ENCODE measurements around the gene GALNT15. TPM values are rescaled to one million over a fixed set of nuclear protein-coding genes. Genes with fewer than 3 reads are reported as not detected.

GALNT15 gene
- polyA plus RNA-seq, 1 of the 3 experiments (the other 2 are of a cell fraction), result 4.7 TPM

DNA sequence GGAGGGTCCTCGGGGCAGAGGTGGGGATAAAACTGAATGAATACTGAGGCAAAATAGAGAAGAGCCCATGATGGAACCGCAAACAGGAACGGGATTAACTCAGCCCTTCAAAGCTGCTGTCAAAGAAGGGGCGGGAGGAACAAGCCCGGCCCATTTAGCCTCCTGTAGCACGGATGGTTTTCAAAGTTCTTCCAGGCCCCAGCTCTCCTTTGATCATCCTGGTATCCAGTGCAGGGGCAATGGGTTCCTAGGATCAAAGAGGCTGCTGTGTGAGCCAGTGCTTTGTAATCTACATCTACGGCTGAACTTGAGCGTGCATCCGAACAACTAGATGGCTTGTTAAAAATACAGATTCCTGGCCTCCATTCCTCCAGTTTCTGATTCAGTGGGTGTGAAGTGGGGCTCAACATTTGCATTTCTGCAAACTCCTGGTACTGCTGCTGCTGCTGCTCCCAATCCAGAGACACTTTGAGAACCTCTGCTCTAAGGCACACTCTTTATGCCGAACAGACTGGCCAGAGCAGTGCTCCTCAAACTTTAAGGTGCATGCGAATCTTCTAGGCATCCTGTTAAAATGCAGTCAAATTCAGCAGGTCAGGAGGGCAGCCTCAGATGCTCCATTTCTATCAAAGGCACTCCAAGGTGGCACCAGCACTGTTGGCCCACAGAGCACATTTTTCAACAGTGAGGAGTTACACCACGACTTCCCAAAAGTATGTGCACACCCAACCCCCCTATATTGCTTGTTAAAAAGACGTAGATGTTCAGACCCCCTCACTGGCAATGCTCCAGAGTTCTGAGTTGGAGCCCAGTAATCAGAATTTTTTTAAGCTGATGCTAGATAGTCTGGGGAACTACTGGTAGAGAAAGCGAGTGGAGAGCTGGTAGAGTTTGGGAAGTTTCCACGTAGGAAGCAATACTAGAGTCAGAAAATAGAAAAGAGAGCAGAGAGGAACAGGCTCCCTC lies 5.6 kb downstream of the GALNT15 start:
- WGBS (ENCODE audit: low lambda C conversion rate), result 68% methylated on average over 12 of the region's 15 CpGs
- Histone ChIP-seq H3K9me2 (no peaks in the 10 kb centered on the region), H3K79me2 (ENCODE audit: insufficient read depth) (peaks cover 21% of the 10 kb centered on the region), H2AFZ (ENCODE audit: low read depth) (no peak overlapping the region), H3K4me3 (ENCODE audit: low read depth in 2 of 2, low read length in 1 of 2) (no peak overlapping the region), H3K9ac (peak overlapping the region; percentile 9; the same call in 1 of the 2 replicates), H3K4me2 (peak overlapping the region; percentile 29; the same call in 1 of the 2 replicates), H3K4me1 (ENCODE audit: control insufficient read depth in 1 of 2, insufficient read depth in 2 of 2, low read depth in 1 of 2, low read length in 1 of 2) (peaks cover 2 to 22% of the 10 kb centered on the region in 2 experiments; a peak in 3 of 4 replicates), H3K27me3 (ENCODE audit: insufficient read depth) (no peaks in the 10 kb centered on the region), H4K20me1 (ENCODE audit: insufficient read depth) (no peaks in the 10 kb centered on the region), H3K27ac (ENCODE audit: low read depth in 2 of 2, low read length in 1 of 2) (peak overlapping the region in 1 of 2 experiments; percentile 71; a peak in 2 of 4 replicates), H3K36me3 (replicated peaks in 1 of 2; ENCODE audit: control insufficient read depth in 1 of 2, insufficient read depth in 2 of 2, low read length in 1 of 2) (no peaks in the 10 kb centered on the region), H3F3A (replicated peaks; ENCODE audit: insufficient read depth) (peaks cover 12% of the 10 kb centered on the region), H3K9me3 (no peaks in the 10 kb centered on the region)
- ChIA-PET CTCF (interaction anchor here (1.4 to 4.3 kb wide), 5 partner anchors 9 to 549 kb away, joined by 4 to 160 read pairs (median 9); no protein-coding TSS in a partner anchor), POLR2A (no interaction called here)
- peak; percentile 69 for TF ChIP-seq JUND (IDR thresholded peaks at IDR 0.05)
- peak; percentile 93 for TF ChIP-seq NFIC (IDR thresholded peaks at IDR 0.05; ENCODE audit: borderline replicate concordance)
- TF ChIP-seq, protein P1, sequence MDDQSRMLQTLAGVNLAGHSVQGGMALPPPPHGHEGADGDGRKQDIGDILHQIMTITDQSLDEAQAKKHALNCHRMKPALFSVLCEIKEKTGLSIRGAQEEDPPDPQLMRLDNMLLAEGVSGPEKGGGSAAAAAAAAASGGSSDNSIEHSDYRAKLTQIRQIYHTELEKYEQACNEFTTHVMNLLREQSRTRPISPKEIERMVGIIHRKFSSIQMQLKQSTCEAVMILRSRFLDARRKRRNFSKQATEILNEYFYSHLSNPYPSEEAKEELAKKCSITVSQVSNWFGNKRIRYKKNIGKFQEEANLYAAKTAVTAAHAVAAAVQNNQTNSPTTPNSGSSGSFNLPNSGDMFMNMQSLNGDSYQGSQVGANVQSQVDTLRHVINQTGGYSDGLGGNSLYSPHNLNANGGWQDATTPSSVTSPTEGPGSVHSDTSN (IDR thresholded peaks at IDR 0.05), result peak; percentile 67; the same call in 1 of the 2 replicates
- TF ChIP-seq, protein P2, sequence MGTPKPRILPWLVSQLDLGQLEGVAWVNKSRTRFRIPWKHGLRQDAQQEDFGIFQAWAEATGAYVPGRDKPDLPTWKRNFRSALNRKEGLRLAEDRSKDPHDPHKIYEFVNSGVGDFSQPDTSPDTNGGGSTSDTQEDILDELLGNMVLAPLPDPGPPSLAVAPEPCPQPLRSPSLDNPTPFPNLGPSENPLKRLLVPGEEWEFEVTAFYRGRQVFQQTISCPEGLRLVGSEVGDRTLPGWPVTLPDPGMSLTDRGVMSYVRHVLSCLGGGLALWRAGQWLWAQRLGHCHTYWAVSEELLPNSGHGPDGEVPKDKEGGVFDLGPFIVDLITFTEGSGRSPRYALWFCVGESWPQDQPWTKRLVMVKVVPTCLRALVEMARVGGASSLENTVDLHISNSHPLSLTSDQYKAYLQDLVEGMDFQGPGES (IDR thresholded peaks at IDR 0.05; ENCODE audit: low read depth, low read length), result no peak
- peak; percentile 80; the same call in 1 of the 2 replicates for TF ChIP-seq RXRA (IDR thresholded peaks at IDR 0.05; ENCODE audit: borderline replicate concordance, low read depth)
- peak in 1 of 2 experiments; percentile 89; a peak in 2 of 4 replicates for TF ChIP-seq EP300 (IDR thresholded peaks at IDR 0.05; ENCODE audit: borderline replicate concordance in 1 of 2, low read depth in 1 of 2, low read length in 1 of 2)
- TF ChIP-seq MAX (IDR thresholded peaks at IDR 0.05; ENCODE audit: low read depth), result no peak
- peak; percentile 29; the same call in 1 of the 2 replicates for TF ChIP-seq ZBTB33 (IDR thresholded peaks at IDR 0.05; ENCODE audit: borderline replicate concordance, low read depth)
- TF ChIP-seq USF1 (IDR thresholded peaks at IDR 0.05; ENCODE audit: borderline replicate concordance, low read depth), result no peak
- peak; percentile 78 for TF ChIP-seq FOSL2 (IDR thresholded peaks at IDR 0.05; ENCODE audit: borderline replicate concordance, low read depth)
- TF ChIP-seq RFX5 (IDR thresholded peaks at IDR 0.05; ENCODE audit: low read length), result no peak
- peak; percentile 74 for TF ChIP-seq TCF12 (IDR thresholded peaks at IDR 0.05)
- DNase-seq, result no peak
